NCI-H2107 treated with DMSO at 0.1 percent for 48 hours (cell line): ENCODE measurements around the gene XYLT2.
A peak's percentile ranks its signal among the peaks of the same experiment; 100 is the strongest.

Experiments
- DNase-seq: peaks from one replicate; lab custom pipeline; 2025; ENCODE audit not compliant: unreplicated experiment; lab: John Stamatoyannopoulos, UW

The XYLT2 gene

GRCh38 chr17:50363217-50364060 is 17.5 kb downstream of the XYLT2 start:
- no peak for DNase-seq

- DNase-seq: no peak
Observed at GRCh38 chr17:50364061-50364458, 18.1 kb downstream of the XYLT2 start.

DNA sequence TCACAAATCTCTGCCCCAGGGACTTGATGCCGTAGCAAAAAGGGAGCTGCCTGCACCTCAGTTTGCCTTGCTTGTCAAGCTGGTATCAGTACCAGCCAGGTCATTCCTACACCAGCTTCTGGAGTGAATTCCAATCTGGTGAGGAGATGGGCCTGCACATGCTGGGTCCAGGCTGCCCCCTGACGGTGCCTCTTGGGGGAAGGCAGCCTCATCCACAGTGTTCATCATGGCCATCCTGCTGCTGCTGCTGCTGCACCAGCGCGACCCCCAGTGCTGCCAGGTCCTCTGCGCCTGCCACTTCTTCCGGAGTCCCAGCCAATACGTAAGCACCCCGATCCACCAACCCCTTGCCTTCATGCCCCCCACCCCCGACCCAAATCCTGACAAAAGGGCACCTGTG is 18.8 kb downstream of the XYLT2 start:
- DNase-seq: no peak

- no peak for DNase-seq
Observed at GRCh38 chr17:50365165-50365564, 19.2 kb downstream of the XYLT2 start.

- no peak for DNase-seq
Observed at GRCh38 chr17:50365649-50366393, 19.9 kb downstream of the XYLT2 start.

GRCh38 chr17:50367401-50367800 is 21.5 kb downstream of the XYLT2 start:
- DNase-seq: no peak

- DNase-seq: no peak
Observed at GRCh38 chr17:50370052-50370451, 24.1 kb downstream of the XYLT2 start.

DNA sequence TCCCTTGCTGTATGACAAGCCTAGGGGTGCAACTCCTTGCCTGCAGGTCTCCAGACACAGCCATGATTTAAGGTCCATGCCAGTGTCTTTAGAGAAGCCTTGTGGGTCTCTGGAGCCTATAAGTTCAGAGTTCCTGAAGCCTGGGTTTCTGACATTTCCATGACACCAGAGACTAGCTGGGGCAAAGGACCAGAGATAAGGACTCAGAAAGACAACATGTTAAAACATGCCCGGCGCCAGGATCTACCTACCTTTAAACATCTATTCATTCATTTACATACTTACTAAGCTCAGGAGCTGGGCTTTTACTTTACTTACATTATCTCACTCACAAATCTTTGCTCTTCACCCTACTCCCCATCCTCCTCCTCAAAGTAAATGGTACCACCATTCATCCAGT is 25.6 kb downstream of the XYLT2 start:
- no peak for DNase-seq

- no peak for DNase-seq
Observed at GRCh38 chr17:50372222-50372757, 26.4 kb downstream of the XYLT2 start.

DNA sequence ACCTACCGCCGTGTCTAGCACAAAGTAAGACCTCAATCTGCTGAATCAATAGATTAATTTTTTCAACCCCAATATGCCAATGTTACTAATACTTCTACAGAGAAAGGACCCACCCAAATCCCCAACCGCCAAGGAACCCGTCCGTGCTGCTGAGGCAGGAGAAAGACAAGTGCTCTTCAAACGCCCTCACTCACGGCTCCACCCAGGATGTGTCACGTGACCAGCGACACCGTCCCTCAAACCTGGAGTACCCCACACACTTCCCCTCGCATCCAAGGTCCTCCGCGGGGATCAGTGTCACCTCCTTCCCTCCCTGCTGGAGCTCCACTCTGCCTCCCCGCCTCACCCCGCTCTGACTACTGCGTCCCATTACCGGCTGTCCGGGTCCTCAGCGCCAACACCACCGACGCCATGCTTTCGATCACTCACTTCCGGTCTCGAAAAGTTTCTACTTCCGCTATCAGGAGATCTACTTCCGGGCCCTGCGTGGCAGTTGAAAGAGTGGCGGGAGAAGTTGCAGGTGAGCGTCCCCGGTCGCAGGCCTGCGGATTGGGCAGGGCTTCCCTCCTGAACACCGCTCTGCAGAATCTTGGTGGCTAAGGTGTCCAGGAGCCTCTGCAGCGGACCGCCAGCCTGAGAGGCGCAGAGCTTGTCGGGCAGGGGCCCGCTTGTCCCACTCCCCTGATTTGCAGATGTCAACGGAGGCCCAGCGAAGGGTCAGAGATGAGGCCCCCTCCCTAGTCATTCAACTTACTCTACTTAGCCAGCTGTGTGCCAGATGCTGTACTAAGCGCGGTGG is 27.0 kb downstream of the XYLT2 start, which contains the start of the genes EME1 and MRPL27:
Gene EME1, plus strand, starts transcription at position 472 of the 799 bp plus-strand sequence. CDS start 1,980 bp downstream, outside the sequence.
Gene MRPL27, minus strand, starts transcription at position 427 of the 799 bp plus-strand sequence. Its CDS starts 14 bp downstream, at position 413.
- peak; percentile 89 for DNase-seq

- no peak for DNase-seq
Observed at GRCh38 chr17:50373705-50374104, 27.8 kb downstream of the XYLT2 start.

DNA sequence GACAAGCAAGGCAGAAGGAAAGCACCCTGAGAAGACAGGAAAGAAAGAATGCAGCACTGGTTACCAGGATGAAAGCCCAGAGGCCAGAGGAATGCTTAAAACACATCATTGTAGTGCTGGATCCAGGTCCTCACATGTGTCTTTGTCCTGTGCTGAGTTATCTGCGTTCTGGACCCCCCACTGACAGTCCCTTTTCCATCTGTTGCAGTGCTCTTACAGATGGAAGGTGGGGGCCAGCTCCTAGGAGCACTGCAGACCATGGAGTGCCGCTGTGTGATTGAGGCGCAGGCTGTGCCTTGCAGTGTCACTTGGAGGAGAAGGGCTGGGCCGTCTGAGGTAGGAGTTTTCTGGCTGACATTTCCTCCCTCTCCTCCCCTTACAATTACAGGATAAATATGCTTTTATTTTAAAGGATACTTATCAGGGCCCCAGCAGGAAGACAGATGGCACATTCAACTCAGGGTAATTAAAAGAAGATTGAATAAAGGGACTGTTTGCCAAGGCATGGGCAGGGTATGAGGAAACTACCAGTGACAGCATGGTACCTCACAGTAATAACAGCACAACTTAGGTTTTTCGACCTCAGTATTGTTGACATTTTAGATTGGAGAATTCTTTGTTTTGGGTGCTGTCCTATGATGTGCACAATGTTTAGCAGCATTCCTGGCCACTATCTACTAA is 30.1 kb downstream of the XYLT2 start:
- no peak for DNase-seq

- DNase-seq: no peak
Observed at GRCh38 chr17:50379351-50380132, 33.6 kb downstream of the XYLT2 start.

DNA sequence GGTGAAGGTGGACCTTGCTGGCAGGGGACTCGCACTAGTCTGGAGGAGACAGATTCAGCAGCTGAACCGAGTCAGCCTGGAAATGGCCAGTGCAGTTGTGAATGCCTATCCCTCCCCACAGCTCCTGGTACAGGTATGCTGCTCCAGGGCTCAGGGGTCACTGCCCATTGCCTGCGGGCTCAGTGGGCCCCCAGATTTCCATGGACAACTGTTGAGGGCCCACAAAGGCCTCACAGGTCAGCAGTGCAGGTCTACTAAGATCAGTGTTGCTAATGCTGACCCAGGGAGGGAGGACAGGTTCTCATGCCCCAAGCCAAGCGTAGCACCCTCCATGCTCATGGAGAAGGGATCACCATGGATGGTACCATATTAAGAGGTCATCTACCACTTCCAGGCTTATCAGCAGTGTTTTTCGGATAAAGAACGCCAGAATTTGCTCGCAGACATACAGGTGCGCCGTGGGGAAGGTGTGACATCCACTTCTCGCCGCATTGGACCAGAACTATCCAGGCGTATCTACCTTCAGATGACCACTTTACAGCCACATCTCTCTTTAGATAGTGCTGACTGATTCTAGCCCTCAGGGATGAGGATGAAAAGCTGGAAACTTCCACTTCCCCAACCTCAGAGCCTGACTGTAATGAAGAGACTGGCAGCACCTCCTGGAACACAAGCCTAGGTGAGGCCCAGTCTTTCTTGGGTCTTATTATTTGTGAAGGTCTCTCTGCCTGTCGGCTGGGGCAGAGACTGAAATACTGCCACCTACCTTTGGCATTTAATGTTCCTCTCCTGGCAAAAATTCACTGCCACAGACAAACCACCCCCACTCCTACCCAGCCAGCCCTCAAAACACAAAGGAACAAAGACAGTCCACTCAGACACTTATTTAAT is 34.7 kb downstream of the XYLT2 start:
- DNase-seq: no peak

- DNase-seq: no peak
Observed at GRCh38 chr17:50381260-50381815, 35.4 kb downstream of the XYLT2 start.

DNA sequence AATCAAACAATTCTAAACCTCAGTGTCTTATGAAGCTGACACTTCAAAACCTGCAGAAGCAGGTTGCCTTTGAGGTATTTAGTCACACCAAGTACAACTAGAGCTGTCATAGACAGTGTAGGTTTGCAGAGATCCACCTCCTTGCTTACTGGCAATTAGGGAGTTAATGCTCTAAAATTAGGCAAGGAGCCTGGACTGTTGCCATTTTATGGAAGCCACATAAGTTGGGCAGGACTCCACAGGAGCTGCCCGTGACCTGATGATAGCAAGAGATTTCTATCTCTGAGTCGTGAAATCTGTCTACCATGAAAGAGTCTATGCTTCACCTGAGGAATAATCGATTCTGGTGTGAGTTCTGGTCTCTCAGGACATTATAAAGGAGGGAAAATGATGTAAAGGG is 36.0 kb downstream of the XYLT2 start:
- DNase-seq: no peak

- DNase-seq: no peak
Observed at GRCh38 chr17:50382931-50383330, 37.0 kb downstream of the XYLT2 start.

GRCh38 chr17:50386510-50386909 is 40.6 kb downstream of the XYLT2 start:
- no peak for DNase-seq
